ENCODE data around the gene ZNF425.

Gene ZNF425

GRCh38 chr7:149074116-149074885 is 51.8 kb downstream of the ZNF425 start:
- no peak for TF ChIP-seq ZNF384 (IDR thresholded peaks at IDR 0.05)
- no peak for TF ChIP-seq L3MBTL2 (conservative IDR thresholded peaks at IDR 0.05)
- no peak for TF ChIP-seq ELF4 (IDR thresholded peaks at IDR 0.05)
- no peak for TF ChIP-seq NFRKB (IDR thresholded peaks at IDR 0.05)
- POLR2A ChIA-PET = interaction anchor here (1.0 kb wide), 1 partner anchor 73 kb away, joined by 3 read pairs; the partner anchor contains the start of gene ZNF398
- CTCF ChIA-PET = interaction anchor here (1.8 kb wide), 1 partner anchor 9 kb away, joined by 5 read pairs; no protein-coding TSS in a partner anchor
- no peak for DNase-seq (ENCODE audit: extremely low spot score)

- ChIA-PET CTCF (interaction anchor here (0.6 to 1.5 kb wide), 3 partner anchors 21 to 129 kb away, joined by 3 read pairs; no protein-coding TSS in a partner anchor), POLR2A (interaction anchor here (0.8 to 1.5 kb wide), 2 partner anchors 75 to 123 kb away, joined by 3 to 5 read pairs; partner anchors contain the start of genes ZNF282 and ZNF398)
- no peak for TF ChIP-seq SUZ12 (IDR thresholded peaks at IDR 0.05)
- DNase-seq (ENCODE audit: extremely low spot score) = no peak
These were observed 53.7 kb downstream of the ZNF425 start for GRCh38 chr7:149072438-149072775.

- no peak for TF ChIP-seq CTBP1 (IDR thresholded peaks at IDR 0.05; ENCODE audit: borderline replicate concordance)
- TF ChIP-seq PKNOX1 (IDR thresholded peaks at IDR 0.05) = no peak
- TF ChIP-seq FOXA1 (IDR thresholded peaks at IDR 0.05) = no peak
- no peak for TF ChIP-seq BHLHE40 (IDR thresholded peaks at IDR 0.05; ENCODE audit: borderline replicate concordance)
- TF ChIP-seq SUZ12 (IDR thresholded peaks at IDR 0.05) = no peak
- POLR2A ChIA-PET = interaction anchor here (0.8 to 1.5 kb wide), 2 partner anchors 75 to 124 kb away, joined by 3 to 5 read pairs; partner anchors contain the start of genes ZNF282 and ZNF398
- DNase-seq (ENCODE audit: extremely low spot score) = no peak
- CTCF ChIA-PET = interaction anchor here (0.6 to 1.5 kb wide), 3 partner anchors 22 to 535 kb away, joined by 3 read pairs; no protein-coding TSS in a partner anchor
These were observed 54.3 kb downstream of the ZNF425 start for GRCh38 chr7:149071641-149072437.

- no peak for TF ChIP-seq PKNOX1 (IDR thresholded peaks at IDR 0.05)
- TF ChIP-seq BHLHE40 (IDR thresholded peaks at IDR 0.05; ENCODE audit: borderline replicate concordance) = no peak
- no peak for TF ChIP-seq SP1 (IDR thresholded peaks at IDR 0.05)
- TF ChIP-seq NFRKB (IDR thresholded peaks at IDR 0.05) = no peak
- TF ChIP-seq LEF1 (IDR thresholded peaks at IDR 0.05; ENCODE audit: borderline replicate concordance) = no peak
- no peak for TF ChIP-seq CTBP1 (IDR thresholded peaks at IDR 0.05; ENCODE audit: borderline replicate concordance)
- no peak for TF ChIP-seq FOXA1 (IDR thresholded peaks at IDR 0.05)
- TF ChIP-seq ELF4 (IDR thresholded peaks at IDR 0.05) = no peak
- no peak for TF ChIP-seq FOXM1 (IDR thresholded peaks at IDR 0.05; ENCODE audit: borderline replicate concordance)
- DNase-seq (ENCODE audit: extremely low spot score) = no peak
- ChIA-PET CTCF (interaction anchor here (0.6 to 1.5 kb wide), 2 partner anchors 22 to 534 kb away, joined by 3 read pairs; no protein-coding TSS in a partner anchor), POLR2A (interaction anchor here (1.5 kb wide), 1 partner anchor 124 kb away, joined by 5 read pairs; the partner anchor contains the start of gene ZNF282)
These were observed 54.9 kb downstream of the ZNF425 start for GRCh38 chr7:149071182-149071635.

GRCh38 chr7:149070372-149071125 is 55.6 kb downstream of the ZNF425 start:
- TF ChIP-seq PKNOX1 (IDR thresholded peaks at IDR 0.05) = no peak
- TF ChIP-seq L3MBTL2 (conservative IDR thresholded peaks at IDR 0.05) = no peak
- TF ChIP-seq FOXM1 (IDR thresholded peaks at IDR 0.05; ENCODE audit: borderline replicate concordance) = no peak
- TF ChIP-seq HDGF (IDR thresholded peaks at IDR 0.05; ENCODE audit: borderline replicate concordance) = no peak
- no peak for TF ChIP-seq FOXA1 (IDR thresholded peaks at IDR 0.05)
- ChIA-PET CTCF (no interaction called here), POLR2A (interaction anchor here (1.2 kb wide), 1 partner anchor 9 kb away, joined by 3 read pairs; no protein-coding TSS in a partner anchor)
- no peak for DNase-seq (ENCODE audit: extremely low spot score)

GRCh38 chr7:149067869-149068268 is 58.3 kb downstream of the ZNF425 start:
- ChIA-PET POLR2A (no interaction called here), CTCF (no interaction called here)
- DNase-seq (ENCODE audit: extremely low spot score) = no peak
- TF ChIP-seq L3MBTL2 (conservative IDR thresholded peaks at IDR 0.05) (no peak), ARNT (IDR thresholded peaks at IDR 0.05) (no peak), SUZ12 (IDR thresholded peaks at IDR 0.05) (no peak), SP1 (IDR thresholded peaks at IDR 0.05) (no peak), NFRKB (IDR thresholded peaks at IDR 0.05) (no peak), LEF1 (IDR thresholded peaks at IDR 0.05; ENCODE audit: borderline replicate concordance) (no peak), FOXK2 (IDR thresholded peaks at IDR 0.05) (no peak), ELF4 (IDR thresholded peaks at IDR 0.05) (no peak), TARDBP (IDR thresholded peaks at IDR 0.05) (no peak)

All from HEK293T (cell line).